K562 (cell line): ENCODE results near the gene DNMT1. TPM values are rescaled to one million over a fixed set of nuclear protein-coding genes. Genes with fewer than 3 reads are reported as not detected.

Experiments
- ATAC-seq: fragments of 200-7000 bp; cut with Tn5 transposase; 3 replicates; pipeline ENCODE4 v1.9.1; 2020; ENCODE audit warnings: moderate library complexity
- BruUV-seq: library from RNA; stranded (reverse); fragments of 400-500 nt; replicated peaks from 2 replicates; lab custom pipeline; 2021; lab: Mats Ljungman, UMichigan
- CTCF ChIA-PET: fragments of 300-600 bp; formaldehyde crosslinking; extraction: SDS; loops from one replicate; lab custom pipeline; 2021; ENCODE audit warnings: low intra/inter-chr PET ratio; lab: Yijun Ruan, JAX
- POLR2A ChIA-PET: fragments of 300-600, 350-650 bp; sonication (Branson Sonifier 250); formaldehyde crosslinking; extraction: SDS; loops from one replicate; lab custom pipeline; 2021; ENCODE audit warnings: antibody characterized with exemption, inconsistent platforms; lab: Yijun Ruan, JAX
- DNase-seq, 4 experiments: peaks; one replicate each; pipeline versions ENCODE4 v3.0.0 to v3.0.0-alpha.2; 2011 to 2018; ENCODE audit warnings: low spot score in 3 of 4, mixed read lengths in 3 of 4; ENCODE audit errors: extremely low read depth in 1 of 4
- FAIRE-seq: peaks from 2 replicates; lab custom pipeline; 2011; peaks lifted over from hg19 to GRCh38; lab: Jason Lieb, UNC
- H2AFZ ChIP-seq: 2 replicates; pipeline ENCODE4 v1.6.0; 2011; ENCODE audit warnings: low read depth, low read length, control low read depth, inconsistent platforms
- H3K27ac ChIP-seq: fragments of 200-600 bp; 3 replicates; pipeline ENCODE4 v1.8.0; 2011; ENCODE audit warnings: low read depth, mild to moderate bottlenecking, control low read depth, inconsistent platforms, low read length, moderate library complexity, mixed read lengths; ENCODE audit errors: extremely low read depth
- H3K27me3 ChIP-seq, 2 experiments: fragments of 300-600 bp in 1 of 2; 2 replicates in 1 of 2; 3 replicates in 1 of 2; pipeline versions ENCODE4 v1.6.0 to v1.8.0; 2011; ENCODE audit warnings: inconsistent platforms in 2 of 2, low read length in 2 of 2, mild to moderate bottlenecking in 1 of 2, mixed read lengths in 1 of 2, moderate library complexity in 1 of 2; ENCODE audit not compliant: control insufficient read depth in 2 of 2, insufficient read depth in 2 of 2
- H3K36me3 ChIP-seq: fragments of 300-600 bp; 3 replicates; pipeline ENCODE4 v1.8.0; 2011; ENCODE audit warnings: mild to moderate bottlenecking, low read length, inconsistent platforms; ENCODE audit not compliant: control insufficient read depth, insufficient read depth
- H3K4me1 ChIP-seq, 2 experiments: fragments of 200-600 bp in 1 of 2; replicated peaks in 1 of 2; 2 replicates in 1 of 2; 3 replicates in 1 of 2; pipeline versions ENCODE4 v1.5.1 to v1.8.0; 2011; ENCODE audit warnings: inconsistent platforms in 2 of 2, low read length in 2 of 2, mild to moderate bottlenecking in 1 of 2, mixed read lengths in 1 of 2, moderate library complexity in 1 of 2; ENCODE audit not compliant: control insufficient read depth in 2 of 2, insufficient read depth in 2 of 2
- H3K4me2 ChIP-seq: 2 replicates; pipeline ENCODE4 v1.6.1; 2011; ENCODE audit warnings: low read length, control low read depth, inconsistent platforms, mixed read lengths; ENCODE audit not compliant: insufficient read depth
- H3K4me3 ChIP-seq: fragments of 200-600 bp; sonication (generic), shearing (Covaris generic); 2 replicates; pipeline ENCODE4 v1.5.1; 2016; ENCODE audit warnings: control low read depth, inconsistent platforms
- H3K79me2 ChIP-seq: fragments of 200-600 bp; 3 replicates; pipeline ENCODE4 v1.8.0; 2011; ENCODE audit warnings: low read length, inconsistent platforms; ENCODE audit not compliant: control insufficient read depth, insufficient read depth
- H3K9ac ChIP-seq, 2 experiments: 2 replicates each; pipeline versions ENCODE4 v1.6.0 to v1.6.1; 2011; ENCODE audit warnings: low read depth in 2 of 2, low read length in 2 of 2, control low read depth in 1 of 2, inconsistent platforms in 1 of 2, mild to moderate bottlenecking in 1 of 2, mixed read lengths in 1 of 2; ENCODE audit not compliant: insufficient read depth in 1 of 2
- H3K9me1 ChIP-seq: one replicate; pipeline ENCODE4 v1.6.0; 2011; ENCODE audit warnings: inconsistent platforms, mild to moderate bottlenecking, low read length, moderate library complexity; ENCODE audit not compliant: control insufficient read depth, insufficient read depth
- H3K9me3 ChIP-seq: replicated peaks from 2 replicates; pipeline ENCODE4 v1.5.1; 2011; ENCODE audit warnings: low read depth, low read length, inconsistent platforms; ENCODE audit not compliant: control insufficient read depth, insufficient read depth
- H4K20me1 ChIP-seq: replicated peaks from 2 replicates; pipeline ENCODE4 v1.6.1; 2011; ENCODE audit warnings: low read length, inconsistent platforms, mixed read lengths; ENCODE audit not compliant: control insufficient read depth, insufficient read depth
- BHLHE40 ChIP-seq: IDR thresholded peaks from 2 replicates; pipeline ENCODE4 v1.6.1; 2011; ENCODE audit warnings: low read length, improper control_type of control experiment
- BRF1 ChIP-seq: IDR thresholded peaks from 3 replicates; pipeline ENCODE4 v1.6.1; 2011; ENCODE audit warnings: borderline replicate concordance, mild to moderate bottlenecking; ENCODE audit not compliant: insufficient read length; ENCODE audit errors: extremely low read depth
- CREB3 ChIP-seq: fragments of 450-650 bp; conservative IDR thresholded peaks from 2 replicates; pipeline ENCODE4 v1.6.1; 2016; ENCODE audit warnings: missing genetic modification characterization, low read depth, mild to moderate bottlenecking, missing compliant biosample characterization, moderate library complexity
- E2F6 ChIP-seq, 2 experiments: IDR thresholded peaks; 2 replicates each; pipeline ENCODE4 v1.6.1; 2011; ENCODE audit warnings: borderline replicate concordance in 1 of 2, control low read depth in 1 of 2, low read depth in 1 of 2, low read length in 1 of 2, mild to moderate bottlenecking in 1 of 2, mixed read lengths in 1 of 2, moderate library complexity in 1 of 2; ENCODE audit not compliant: insufficient read depth in 1 of 2, insufficient read length in 1 of 2, poor library complexity in 1 of 2, severe bottlenecking in 1 of 2; ENCODE audit errors: extremely low read depth in 1 of 2
- HDAC2 ChIP-seq: fragments of 450-650 bp; IDR thresholded peaks from 2 replicates; pipeline ENCODE4 v1.6.1; 2016; ENCODE audit warnings: mild to moderate bottlenecking
- MAFK ChIP-seq: IDR thresholded peaks from 2 replicates; pipeline ENCODE4 v1.6.1; 2011; ENCODE audit warnings: low read length, improper control_type of control experiment
- PHF20 ChIP-seq: fragments of 450-650 bp; IDR thresholded peaks from 2 replicates; pipeline ENCODE4 v1.6.1; 2018; ENCODE audit not compliant: partially characterized antibody
- POU5F1 ChIP-seq: fragments of 150-350 bp; IDR thresholded peaks from 2 replicates; pipeline ENCODE4 v1.6.1; 2014; ENCODE audit warnings: borderline replicate concordance, low read length, low read depth, mild to moderate bottlenecking; ENCODE audit not compliant: partially characterized antibody
- SPI1 ChIP-seq: IDR thresholded peaks from 2 replicates; pipeline ENCODE4 v1.6.1; 2011; ENCODE audit warnings: low read depth, low read length, control low read depth, borderline replicate concordance
- TSHZ1 ChIP-seq: fragments of 250-450 bp; sonication (Bioruptor Pico); IDR thresholded peaks from 2 replicates; pipeline ENCODE4 v1.4.0; 2020; ENCODE audit warnings: mild to moderate bottlenecking, moderate library complexity
- XRCC4 ChIP-seq: IDR thresholded peaks from one replicate; pipeline ENCODE4 v1.6.1; 2011; ENCODE audit not compliant: insufficient read depth, insufficient read length; ENCODE audit errors: extremely low read depth
- ZFX ChIP-seq: sonication (generic); formaldehyde crosslinking; IDR thresholded peaks from 2 replicates; pipeline ENCODE4 v1.8.0; 2022; ENCODE audit warnings: mild to moderate bottlenecking, missing genetic modification reagents, moderate library complexity
- ZNF133 ChIP-seq: fragments of 250-450 bp; sonication (Bioruptor Pico); IDR thresholded peaks from 2 replicates; pipeline ENCODE4 v1.4.0; 2020; ENCODE audit warnings: mild to moderate bottlenecking
- ZNF24 ChIP-seq: fragments of 450-650 bp; IDR thresholded peaks from 2 replicates; pipeline ENCODE4 v1.6.1; 2016
- ZNF280B ChIP-seq: fragments of 250-450 bp; sonication (Bioruptor Pico); IDR thresholded peaks from 2 replicates; pipeline ENCODE4 v1.5.1; 2021; ENCODE audit warnings: mild to moderate bottlenecking
- WGBS: fragments of 100-300 bp; shearing (Covaris generic); methylation state at CpG from one replicate; pipeline ENCODE4 v1.1.6; 2016; ENCODE audit warnings: low coverage, mixed read lengths; ENCODE audit not compliant: insufficient coverage; ENCODE audit errors: missing lambda C conversion rate; 5-methylcytosine and 5-hydroxymethylcytosine counted together
- in situ Hi-C: fragments of 300-500 bp; cut with MboI; formaldehyde crosslinking; loops from 4 replicates; pipeline ENCODE4 v1.15.0; 2018; ENCODE audit warnings: inconsistent platforms, mixed read lengths
- intact Hi-C: fragments of 100-400 bp; cut with micrococcal nuclease; formaldehyde crosslinking; loops from 2 replicates; pipeline ENCODE4 v1.14.2; 2022
- polyA plus RNA-seq, 8 experiments: library from polyadenylated mRNA; depleted of rRNA in 4 of 8; stranded (reverse) in 5 of 8; unstranded in 3 of 8; fragments of >200 nt; fragmentation: Nextera tagmentation in 2 of 8; fragmentation: Illumina TruSeq in 1 of 8; extraction: Ambion mirVana in 2 of 8; extraction: Trizol in 1 of 8; gene quantifications; 2 replicates each; pipeline versions ENCODE4 v1.2.1 to v1.2.3, GENCODE V29; 2011 to 2014; ENCODE audit warnings: inconsistent platforms in 1 of 8, missing spikeins in 1 of 8
- total RNA-seq, 7 experiments: library from RNA; depleted of rRNA in 6 of 7; stranded (reverse); fragments of >200 nt in 6 of 7; fragmentation: Illumina TruSeq in 2 of 7; extraction: Trizol in 2 of 7; gene quantifications; 2 replicates each; pipeline versions ENCODE4 v1.2.1 to v1.2.3, GENCODE V29; 2011 to 2021; ENCODE audit warnings: low replicate concordance in 1 of 7

The DNMT1 gene
- total and polyA plus RNA-seq, 9 of the 15 experiments (the other 6 are each of a cell fraction or from before 2014, with no cell fraction given), result 80.1 to 271 (median 121) TPM

DNA sequence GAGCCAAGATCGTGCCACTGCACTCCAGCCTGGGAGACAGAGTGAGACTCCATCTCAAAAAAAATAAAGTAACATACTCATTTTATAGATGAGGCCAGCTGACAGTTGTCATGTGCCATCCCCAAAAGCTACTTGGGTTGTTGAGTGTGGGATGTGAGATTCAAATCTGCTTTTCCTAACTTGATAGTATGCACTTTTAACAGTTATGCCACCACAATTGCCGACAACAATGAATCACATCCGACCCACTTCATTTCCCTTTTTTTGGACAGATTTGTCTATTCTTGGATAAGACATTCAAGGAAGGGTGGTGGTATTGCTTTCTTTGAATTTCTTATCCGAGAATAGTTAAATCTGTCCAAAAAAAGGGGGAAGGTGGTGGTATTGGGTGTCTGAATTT is 16.3 kb upstream of the DNMT1 start:
- no peak overlapping the region for H3K27ac ChIP-seq
- no peak overlapping the region for H3K4me3 ChIP-seq
- H3K4me1 ChIP-seq, result no peaks in the 10 kb centered on the region; a peak in 1 of 5 replicates
- no peaks in the 10 kb centered on the region for H3K79me2 ChIP-seq
- ChIA-PET POLR2A (interaction anchor here (0.6 to 0.7 kb wide), 3 partner anchors 25 to 168 kb away, joined by 3 to 5 read pairs (median 3); no protein-coding TSS in a partner anchor), CTCF (no interaction called here)
- H4K20me1 ChIP-seq, result no peaks in the 10 kb centered on the region
- H3K9me3 ChIP-seq, result peaks cover 5% of the 10 kb centered on the region
- DNase-seq (no peak), FAIRE-seq (no peak), ATAC-seq (no peak)
- intact Hi-C loops, result no loop called here
- H3K4me2 ChIP-seq, result no peak overlapping the region
- H3K36me3 ChIP-seq, result no peaks in the 10 kb centered on the region
- no peak overlapping the region for H2AFZ ChIP-seq
- 12% methylated on average over 4 of the region's 4 CpGs for WGBS
- H3K27me3 ChIP-seq, result peaks cover 0 to 5% of the 10 kb centered on the region in 2 experiments; a peak in 3 of 5 replicates
- no peak for TF ChIP-seq BHLHE40
- TF ChIP-seq MAFK, result no peak
- no peak for TF ChIP-seq E2F6 (IDR thresholded peaks at IDR 0.05; ENCODE audit: borderline replicate concordance in 1 of 2, extremely low read depth in 1 of 2, insufficient read depth in 1 of 2, insufficient read length in 1 of 2, low read depth in 1 of 2, low read length in 1 of 2, poor library complexity in 1 of 2, severe bottlenecking in 1 of 2)
- no peak for TF ChIP-seq ZNF133 (CRISPR knock-in tag)
- TF ChIP-seq POU5F1, result no peak
- TF ChIP-seq PHF20, result no peak
- TF ChIP-seq TSHZ1, result no peak
- no peak for TF ChIP-seq XRCC4
- no peak for TF ChIP-seq ZFX
- no peak for TF ChIP-seq HDAC2
- TF ChIP-seq CREB3 (tag), result no peak
- no peak for TF ChIP-seq BRF1
- TF ChIP-seq SPI1, result no peak
- TF ChIP-seq ZNF24, result no peak
- no peak for TF ChIP-seq ZNF280B (CRISPR knock-in tag)
- H3K9ac ChIP-seq, result no peak overlapping the region
- BruUV-seq, result no TSS peak
- in situ Hi-C loops, result no loop called here
- no peaks in the 10 kb centered on the region for H3K9me1 ChIP-seq
